Heart left ventricle (tissue), 16 donors: ENCODE results near the gene UBE2E2. TPM values are rescaled to one million over a fixed set of nuclear protein-coding genes. Genes with fewer than 3 reads are reported as not detected.

Experiments used
- ATAC-seq, 4 donors: fragments of 200-7000 bp; cut with Tn5 transposase; one replicate each; pipeline ENCODE4 v1.9.1; 2020 to 2022; ENCODE audit warnings: moderate library complexity in 4 of 4, mild to moderate bottlenecking in 3 of 4, moderate number of reproducible peaks in 1 of 4
- DNase-seq, 5 donors: peaks; one replicate each; pipeline ENCODE4 v3.0.0-alpha.2; 2020
- H3K27ac ChIP-seq, 12 donors: fragments of 200-600 bp; sonication (generic) in 4 of 12; one replicate each; pipeline versions ENCODE4 v1.5.0 to v1.8.0; 2016 to 2022; ENCODE audit warnings: mild to moderate bottlenecking in 2 of 12
- H3K27me3 ChIP-seq, 9 donors: fragments of 200-600 bp; sonication (generic) in 2 of 9; one replicate each; pipeline versions ENCODE4 v1.5.1 to v1.8.0; 2016 to 2022; ENCODE audit warnings: mild to moderate bottlenecking in 3 of 9
- H3K36me3 ChIP-seq, 9 donors: fragments of 200-600 bp; sonication (generic) in 2 of 9; one replicate each; pipeline versions ENCODE4 v1.5.0 to v1.8.0; 2018 to 2022; ENCODE audit warnings: mild to moderate bottlenecking in 2 of 9
- H3K4me1 ChIP-seq, 12 donors: fragments of 200-600 bp; sonication (generic) in 4 of 12; one replicate each; pipeline versions ENCODE4 v1.5.0 to v1.8.0; 2016 to 2022; ENCODE audit warnings: mild to moderate bottlenecking in 3 of 12
- H3K4me3 ChIP-seq, 12 donors: fragments of 200-600 bp; sonication (generic) in 4 of 12; one replicate each; pipeline versions ENCODE4 v1.5.0 to v1.8.0; 2017 to 2022; ENCODE audit warnings: mild to moderate bottlenecking in 9 of 12, moderate library complexity in 4 of 12
- H3K9me3 ChIP-seq, 12 donors: fragments of 200-600 bp; sonication (generic) in 4 of 12; one replicate each; pipeline versions ENCODE4 v1.5.0 to v1.8.0; 2016 to 2022; ENCODE audit warnings: mild to moderate bottlenecking in 1 of 12
- CTCF ChIP-seq, 12 donors: fragments of 200-600 bp; sonication (generic) in 4 of 12; IDR thresholded peaks; one replicate each; pipeline versions ENCODE4 v1.5.0 to v1.8.0; 2018 to 2022; ENCODE audit warnings: antibody characterized with exemption in 12 of 12, mild to moderate bottlenecking in 5 of 12
- POLR2A ChIP-seq, 2 donors: fragments of 450-650 bp; IDR thresholded peaks; one replicate each; pipeline ENCODE4 v1.6.1; 2017; ENCODE audit warnings: antibody characterized with exemption in 2 of 2, mild to moderate bottlenecking in 2 of 2, moderate library complexity in 2 of 2
- WGBS, 4 donors: extraction: QIAGEN DNeasy Blood & Tissue Kit in 2 of 4; methylation state at CpG; one replicate each; pipeline versions ENCODE4 v1.1.5 to v1.1.7; 2013 to 2018; 5-methylcytosine and 5-hydroxymethylcytosine counted together
- intact Hi-C, 10 donors: fragments of 100-400 bp; cut with DNase I; formaldehyde crosslinking; loops; one replicate each; pipeline versions ENCODE4 v1.11.1 to v1.14.2; 2022
- polyA plus RNA-seq, 2 donors: library from polyadenylated mRNA; stranded (reverse); fragments of 200-250 nt; gene quantifications; one replicate each; pipeline ENCODE4 v1.2.3, GENCODE V29; 2013
- total RNA-seq, 9 donors: library from RNA; depleted of rRNA in 2 of 9; stranded (reverse); fragments of >200 nt in 2 of 9; fragmentation: NEBNext Ultra II Directional in 3 of 9; extraction: Animal tissue kit (Norgen Biotek cat#: 25700) in 3 of 9; gene quantifications; one replicate each; pipeline versions ENCODE4 v1.1.0 to v1.2.4, GENCODE V29; 2016 to 2023
- donor health status: ischemic (EF 13 %, LVEDD 7.1; RV severe dilation, severe dysfunction).
- donor health status: healthy with polysubstance abuse.
- donor health status: DM: no; HTN: yes; CAD: no.
- donor health status: DM: no; HTN: no; CAD: no.
- donor health status: ischemic (EF 25% LVEDD 6.9; RV normal size, moderate dysfunction).
- donor health status: ischemic (EF 25% LVEDD 5.7; RV mildly dilated, moderate dysfunction).
- donor health status: healthy.
- donor health status: DM: yes; HTN: yes; CAD: no.
- donor health status: ischemic (EF 35%, LVEDD 5.7; RV mildly dilated, moderate dysfunction).
- donor health status: nonischemic (EF 11% LVEDD 7.7; RV severe dilation, severe dysfunction).
- donor health status: DM: yes; HTN: yes; CAD: no.
- donor health status: PGD.
- donor health status: ischemic (EF 29% LVEDD 5.4; RV normal size, mild dysfunction).
- donor health status: nonischemic (EF 23%, LVEDD 6.1; RV moderate dilation, normal function).

UBE2E2 gene
- total and polyA plus RNA-seq, 11 donors: 21.9 to 63.9 (median 50.8) TPM

GRCh38 chr3:23206366-23206765, 3.2 kb downstream of the UBE2E2 start:
- H3K27me3 ChIP-seq: no peaks in the 10 kb centered on the region
- no peak for ATAC-seq
- peaks cover 0 to 11% (median 0%) of the 10 kb centered on the region in 9 donors for H3K36me3 ChIP-seq
- no peak overlapping the region for H3K27ac ChIP-seq
- intact Hi-C loops: loop anchor here in 2 of 10 donors (5.0 to 10.0 kb wide), 2 partner anchors 408 to 601 kb away; partner anchors contain the start of gene UBE2E1 (in 1 of the 2)
- WGBS, 4 donors: 77 to 90% (median 85%) methylated on average over 3 of the region's 3 CpGs
- DNase-seq: no peak
- TF ChIP-seq POLR2A (IDR thresholded peaks at IDR 0.05) (no peak), CTCF (IDR thresholded peaks at IDR 0.05) (no peak)
- H3K4me1 ChIP-seq: peaks cover 0 to 34% (median 19%) of the 10 kb centered on the region in 12 donors
- no peaks in the 10 kb centered on the region for H3K9me3 ChIP-seq
- H3K4me3 ChIP-seq: no peak overlapping the region

- DNase-seq (no peak), ATAC-seq (no peak)
- TF ChIP-seq POLR2A (IDR thresholded peaks at IDR 0.05) (no peak), CTCF (IDR thresholded peaks at IDR 0.05) (no peak)
- Histone ChIP-seq H3K36me3 (peaks cover 0 to 11% (median 0%) of the 10 kb centered on the region in 9 donors), H3K27ac (no peak overlapping the region), H3K4me1 (peaks cover 0 to 29% (median 14%) of the 10 kb centered on the region in 12 donors), H3K27me3 (no peaks in the 10 kb centered on the region), H3K9me3 (no peaks in the 10 kb centered on the region), H3K4me3 (no peak overlapping the region)
- WGBS, 4 donors: 0 to 97% (median 24%) methylated on average over 1 of the region's 1 CpG
- intact Hi-C loops: loop anchor here in 2 of 10 donors (5.0 to 10.0 kb wide), 2 partner anchors 406 to 598 kb away; partner anchors contain the start of gene UBE2E1 (in 1 of the 2)
Observed at GRCh38 chr3:23209103-23209502, 6.0 kb downstream of the UBE2E2 start.

GRCh38 chr3:23209747-23210487, 6.8 kb downstream of the UBE2E2 start:
- intact Hi-C loops: loop anchor here in 3 of 10 donors (5.0 to 10.0 kb wide), 3 partner anchors 405 to 597 kb away; partner anchors contain the start of gene UBE2E1 (in 2 of the 3)
- peaks cover 0 to 11% (median 0%) of the 10 kb centered on the region in 9 donors for H3K36me3 ChIP-seq
- H3K4me3 ChIP-seq: no peak overlapping the region
- ATAC-seq (no peak), DNase-seq (no peak)
- H3K9me3 ChIP-seq: no peaks in the 10 kb centered on the region
- WGBS, 4 donors: 91 to 94% (median 93%) methylated on average over 4 of the region's 4 CpGs
- TF ChIP-seq POLR2A (IDR thresholded peaks at IDR 0.05): no peak
- no peak for TF ChIP-seq CTCF (IDR thresholded peaks at IDR 0.05)
- no peak overlapping the region for H3K27ac ChIP-seq
- no peaks in the 10 kb centered on the region for H3K27me3 ChIP-seq
- peaks cover 0 to 21% (median 8%) of the 10 kb centered on the region in 12 donors for H3K4me1 ChIP-seq

GRCh38 chr3:23213813-23214212, 10.7 kb downstream of the UBE2E2 start:
- intact Hi-C loops: loop anchor here in 1 of 10 donors (10.0 kb wide), 1 partner anchor 591 kb away; the partner anchor contains the start of gene UBE2E1
- no peak for DNase-seq
- H3K4me1 ChIP-seq: peaks cover 0 to 17% (median 10%) of the 10 kb centered on the region in 12 donors
- no peak overlapping the region for H3K27ac ChIP-seq
- no peak for ATAC-seq
- no peak overlapping the region for H3K4me3 ChIP-seq
- H3K36me3 ChIP-seq: peaks cover 0 to 11% (median 0%) of the 10 kb centered on the region in 9 donors
- H3K9me3 ChIP-seq: no peaks in the 10 kb centered on the region
- H3K27me3 ChIP-seq: no peaks in the 10 kb centered on the region
- 31 to 62% (median 43%) methylated on average over 2 of the region's 2 CpGs for WGBS, 4 donors
- TF ChIP-seq CTCF (IDR thresholded peaks at IDR 0.05): no peak
- no peak for TF ChIP-seq POLR2A (IDR thresholded peaks at IDR 0.05)
